ENCODE measurements around the gene FOXD3.
A peak's percentile ranks its signal among the peaks of the same experiment; 100 is the strongest.

Gene FOXD3

DNA sequence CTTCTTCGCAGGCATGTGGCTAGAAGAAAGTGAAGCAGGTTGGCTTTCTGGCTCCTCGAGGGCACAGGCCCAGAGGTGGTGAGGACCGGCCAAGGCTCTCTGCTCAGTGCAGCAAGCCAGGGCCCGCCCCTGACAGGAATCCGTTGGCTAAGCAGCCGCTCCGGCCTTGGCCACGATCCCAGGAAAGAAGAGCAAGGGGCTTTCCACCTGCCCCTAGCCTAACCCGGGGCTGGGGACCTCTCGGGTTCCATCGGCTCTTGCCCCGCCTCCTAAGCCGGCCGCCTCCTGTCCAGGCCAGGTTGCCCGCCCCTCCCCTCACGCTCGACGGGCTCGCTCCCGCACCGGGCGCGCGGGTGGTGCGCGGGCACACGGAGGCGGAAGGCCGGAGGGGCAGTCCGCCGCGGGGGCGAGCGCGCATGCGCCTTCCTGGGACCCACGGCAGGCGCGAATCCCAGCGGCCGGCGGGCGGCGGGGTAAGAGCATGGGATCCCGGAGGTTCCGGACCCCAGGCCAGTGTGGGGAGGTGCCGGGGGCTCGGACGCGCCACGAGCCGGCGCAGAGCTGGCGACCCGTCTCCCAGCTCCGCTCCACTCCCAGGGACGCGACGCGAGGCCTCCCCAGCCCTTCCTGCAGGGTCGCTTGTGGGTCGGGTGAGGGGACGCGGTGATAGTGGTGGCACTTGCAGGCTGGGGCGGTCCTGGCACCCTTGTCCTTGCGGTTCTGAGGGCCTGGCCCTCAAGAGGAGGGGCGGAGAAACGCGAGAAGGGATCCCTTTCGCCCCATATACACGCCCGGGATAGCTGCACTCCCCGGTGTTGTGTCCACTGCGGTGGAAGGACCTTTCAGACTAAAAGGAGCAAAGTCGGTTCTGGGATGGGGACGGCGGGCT is 45.1 kb downstream of the FOXD3 start, which contains the start of gene ALG6:
ALG6 (plus strand) TSS at position 413 of the 889 bp plus-strand sequence. CDS start 3,351 bp downstream, outside the sequence.
- ATAC-seq (peak; percentile 95), DNase-seq (peak; percentile 94)
- H3K27ac Mint-ChIP-seq = peak within 1 kb of the TSS; percentile 89 to 96
- peaks cover 20% of the 10 kb centered on the region for H3K4me1 Mint-ChIP-seq
- H3K9me3 Mint-ChIP-seq = no peaks in the 10 kb centered on the region
- H3K4me3 Mint-ChIP-seq = peak within 1 kb of the TSS; percentile 89 to 96
- H3K27me3 Mint-ChIP-seq = peaks cover 8% of the 10 kb centered on the region

DNA sequence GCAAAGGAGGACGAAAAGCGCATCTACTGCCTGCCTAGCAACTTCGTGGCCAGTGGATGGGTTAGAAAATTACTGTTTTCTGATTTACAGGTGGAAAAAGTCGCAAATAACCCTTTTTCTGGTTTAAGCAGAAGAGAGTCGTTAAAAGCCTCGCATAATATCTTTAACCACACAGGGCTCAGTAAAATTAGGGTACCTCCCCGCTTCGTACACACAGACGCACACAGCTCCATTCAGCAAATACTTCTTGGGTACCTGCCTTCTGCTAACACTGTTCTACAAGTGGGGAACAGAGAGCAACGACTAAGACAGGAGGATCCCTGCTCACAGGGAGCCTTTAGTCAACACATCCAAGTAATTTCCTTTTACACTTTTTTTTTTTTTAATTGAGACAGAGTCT is 45.8 kb downstream of the FOXD3 start:
- DNase-seq (no peak), ATAC-seq (no peak)
- peak overlapping the region; percentile 86 to 96 for H3K27ac Mint-ChIP-seq
- H3K4me3 Mint-ChIP-seq = peak overlapping the region; percentile 89 to 96
- peaks cover 1% of the 10 kb centered on the region for H3K27me3 Mint-ChIP-seq
- peaks cover 20% of the 10 kb centered on the region for H3K4me1 Mint-ChIP-seq
- H3K9me3 Mint-ChIP-seq = no peaks in the 10 kb centered on the region

All from stimulated activated naive CD8-positive, alpha-beta T cell treated with anti-CD3 and anti-CD28 coated beads, Interleukin-15, amount 100 ng/mL, for 72 hours (primary cell).